GM18868 (cell line): Measurements from ENCODE around the gene TAGLN2.

Experiments
- ATAC-seq: cut with Tn5 transposase; IDR thresholded peaks from one replicate; pipeline ENCODE4 v1.9.1; 2021; ENCODE audit warnings: mild to moderate bottlenecking, moderate library complexity; ENCODE audit not compliant: unreplicated experiment

TAGLN2 gene

GRCh38 chr1:159880430-159880829 is 44.9 kb downstream of the TAGLN2 start:
- ATAC-seq: no peak

GRCh38 chr1:159879977-159880376 is 45.3 kb downstream of the TAGLN2 start:
- no peak for ATAC-seq

DNA sequence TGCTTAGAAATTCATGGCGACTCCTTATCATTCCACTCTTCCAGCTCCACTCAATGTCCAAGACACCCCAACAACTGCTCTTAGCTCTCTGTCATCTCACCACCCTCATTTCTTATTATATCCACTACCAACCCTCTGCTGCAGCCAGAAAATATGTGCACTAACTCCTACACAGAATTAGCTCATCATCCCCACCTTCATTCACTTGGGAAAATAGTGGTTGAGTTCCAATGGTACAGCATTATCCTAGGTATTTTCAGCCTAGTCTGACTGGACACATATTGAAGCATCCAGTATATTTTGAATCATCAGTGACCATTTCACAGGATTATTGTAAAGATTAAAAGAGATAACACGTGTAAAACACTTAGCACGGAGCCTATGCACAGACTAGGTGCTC is 46.2 kb downstream of the TAGLN2 start:
- ATAC-seq: no peak

DNA sequence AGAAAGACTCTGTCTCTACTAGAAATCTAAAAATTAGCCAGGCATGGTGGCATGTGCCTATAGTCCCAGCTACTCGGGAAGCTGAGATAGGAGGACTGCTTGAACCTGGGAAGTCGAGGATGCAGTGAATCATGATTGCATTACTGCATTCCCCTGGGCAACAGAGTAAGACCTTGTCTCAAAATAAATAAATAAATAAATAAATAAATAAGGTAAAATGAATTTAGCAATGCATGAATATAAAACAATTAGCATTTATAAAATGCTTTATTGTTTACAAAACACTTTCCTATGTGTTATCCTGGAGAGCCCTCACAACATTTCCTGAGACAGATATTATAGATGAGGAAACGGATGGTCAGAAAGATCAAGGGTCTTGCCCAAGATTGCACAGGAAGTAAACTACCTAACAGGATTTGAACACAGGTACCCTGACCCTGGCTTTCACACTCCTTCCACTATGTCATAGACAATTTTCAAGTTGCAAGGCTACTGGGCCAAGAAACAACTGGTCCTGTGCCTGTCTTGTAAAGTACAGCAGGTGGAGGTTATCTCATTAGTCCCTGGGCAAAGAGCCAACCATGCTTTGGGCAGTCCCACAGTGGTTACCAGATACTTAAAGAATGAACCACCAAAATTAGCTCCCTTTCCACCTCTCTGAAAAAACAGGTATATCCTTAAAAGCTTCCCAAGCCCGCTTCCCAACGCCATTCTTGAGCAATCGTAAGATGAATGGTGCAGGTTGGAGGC is 47.4 kb downstream of the TAGLN2 start:
- no peak for ATAC-seq

DNA sequence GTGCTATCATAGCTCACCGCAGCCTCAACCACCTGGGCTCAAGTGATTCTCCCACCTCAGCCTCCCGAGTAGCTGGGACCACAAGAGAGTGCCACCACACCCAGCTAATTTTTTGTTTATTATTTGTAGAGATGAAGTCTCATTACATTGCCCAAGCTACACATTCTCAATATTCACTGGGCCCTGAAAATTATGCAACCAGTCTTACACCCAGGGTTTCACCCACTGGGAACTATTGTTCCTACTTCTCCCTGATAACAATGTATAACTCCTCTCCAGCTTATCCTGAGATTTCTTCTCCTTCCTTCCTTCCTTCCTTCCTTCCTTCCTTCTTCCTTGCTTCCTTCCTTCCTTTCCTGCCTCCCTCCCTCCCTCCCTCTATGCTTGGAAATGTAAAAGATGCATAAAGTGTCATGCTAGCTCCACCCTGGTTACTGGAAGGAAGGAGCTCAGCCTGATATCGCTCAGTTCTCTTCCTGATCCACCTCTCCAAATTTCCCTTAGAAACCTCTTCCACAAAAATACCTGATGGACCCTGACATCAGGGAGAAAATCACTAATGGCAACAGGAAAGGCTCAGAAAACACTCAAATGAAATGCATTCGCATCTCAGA is 51.7 kb downstream of the TAGLN2 start:
- no peak for ATAC-seq

- ATAC-seq: no peak
These were observed 52.4 kb downstream of the TAGLN2 start for GRCh38 chr1:159872891-159873290.

DNA sequence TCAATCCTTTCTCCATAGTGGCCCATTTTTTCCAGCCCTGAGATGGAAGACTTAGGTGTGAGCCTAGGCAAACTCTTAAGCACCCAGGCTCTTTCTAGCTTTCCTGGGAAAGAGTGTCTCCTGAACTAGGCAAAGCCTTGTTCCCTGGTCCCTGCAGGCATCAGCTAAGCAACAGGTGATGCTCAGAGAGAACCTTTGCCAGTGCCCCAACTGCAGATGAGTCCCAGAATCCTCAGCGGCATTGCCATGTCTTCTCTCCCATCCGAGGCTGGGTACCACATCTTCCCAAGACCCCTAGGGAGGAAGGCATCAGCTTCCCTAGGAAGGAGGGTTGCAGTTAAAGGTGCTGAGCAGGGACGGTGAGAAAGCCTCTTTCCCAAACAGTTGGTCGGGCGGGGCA is 54.6 kb downstream of the TAGLN2 start:
- no peak for ATAC-seq

GRCh38 chr1:159869607-159870006 is 55.7 kb downstream of the TAGLN2 start:
- ATAC-seq: no peak

- ATAC-seq: no peak
These were observed 56.1 kb downstream of the TAGLN2 start for GRCh38 chr1:159869173-159869572.

DNA sequence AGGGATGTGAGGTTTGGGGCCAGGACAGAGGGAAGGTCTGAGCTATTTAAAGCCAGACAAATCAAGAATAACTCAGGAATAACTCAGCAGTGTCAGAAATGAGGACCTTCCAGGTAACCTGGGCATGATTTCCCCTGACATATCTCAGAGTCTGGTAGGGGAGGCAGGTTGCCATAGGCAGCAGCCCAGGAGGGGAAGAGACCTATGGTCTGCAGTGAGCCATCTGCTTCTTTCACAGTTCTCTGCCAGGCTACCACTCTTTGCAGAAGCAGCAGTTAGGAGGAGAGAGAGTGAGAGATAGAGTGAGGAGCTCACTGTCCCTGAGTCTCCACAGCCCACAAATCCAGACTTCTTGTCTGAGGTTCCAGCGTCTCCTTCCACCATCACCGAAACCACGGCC is 56.5 kb downstream of the TAGLN2 start:
- ATAC-seq: no peak
